Measurements from ENCODE around the gene REN.

REN gene

DNA sequence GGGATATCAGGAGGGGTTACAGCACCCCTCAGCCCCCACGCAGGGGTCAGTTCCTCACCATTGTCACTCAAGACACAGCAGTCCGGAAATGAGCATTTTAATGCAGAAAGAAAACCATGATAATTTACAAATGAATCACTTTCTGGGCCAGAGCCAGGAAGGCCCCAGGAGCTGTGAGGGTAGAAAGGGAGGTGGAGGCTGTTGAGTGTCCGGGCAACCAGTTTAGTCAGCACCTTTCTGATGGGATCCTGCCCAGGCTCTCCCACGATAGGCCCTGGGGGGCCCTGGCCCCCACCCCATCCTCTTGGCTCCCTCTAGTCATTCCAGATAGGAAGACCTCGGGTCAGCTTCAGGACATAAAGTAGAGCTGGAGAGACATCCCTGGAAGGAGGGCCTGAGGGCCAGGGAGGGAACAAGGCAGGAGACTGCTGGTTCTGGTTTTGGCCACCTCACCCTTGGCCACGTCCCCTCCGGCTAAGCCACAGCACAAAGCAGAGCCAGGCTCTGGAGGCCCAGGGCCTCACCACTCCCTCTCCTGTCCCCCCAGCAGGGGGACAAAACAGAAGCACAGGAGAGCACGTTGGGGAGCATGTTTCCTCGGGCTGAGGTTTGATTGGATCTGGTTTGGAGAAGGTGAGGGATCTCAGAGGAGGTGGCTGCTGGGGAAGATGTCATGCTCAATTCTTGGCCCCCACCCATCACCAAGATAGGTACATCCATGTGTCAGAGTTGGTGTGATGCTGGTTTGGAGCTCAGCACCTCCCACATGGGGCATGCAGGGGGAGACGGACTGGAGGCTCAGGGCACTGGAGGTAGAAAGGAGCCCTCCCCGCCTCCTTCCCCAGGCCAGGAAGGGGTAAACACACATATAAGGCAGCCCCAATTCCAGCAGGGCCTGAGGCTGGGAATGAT lies 34.9 kb downstream of the REN start:
- peak; percentile 73 for DNase-seq (ENCODE audit: low spot score)

- DNase-seq (ENCODE audit: low spot score), result no peak
Measured at GRCh38 chr1:204130178-204130577, 36.0 kb downstream of the REN start.

DNA sequence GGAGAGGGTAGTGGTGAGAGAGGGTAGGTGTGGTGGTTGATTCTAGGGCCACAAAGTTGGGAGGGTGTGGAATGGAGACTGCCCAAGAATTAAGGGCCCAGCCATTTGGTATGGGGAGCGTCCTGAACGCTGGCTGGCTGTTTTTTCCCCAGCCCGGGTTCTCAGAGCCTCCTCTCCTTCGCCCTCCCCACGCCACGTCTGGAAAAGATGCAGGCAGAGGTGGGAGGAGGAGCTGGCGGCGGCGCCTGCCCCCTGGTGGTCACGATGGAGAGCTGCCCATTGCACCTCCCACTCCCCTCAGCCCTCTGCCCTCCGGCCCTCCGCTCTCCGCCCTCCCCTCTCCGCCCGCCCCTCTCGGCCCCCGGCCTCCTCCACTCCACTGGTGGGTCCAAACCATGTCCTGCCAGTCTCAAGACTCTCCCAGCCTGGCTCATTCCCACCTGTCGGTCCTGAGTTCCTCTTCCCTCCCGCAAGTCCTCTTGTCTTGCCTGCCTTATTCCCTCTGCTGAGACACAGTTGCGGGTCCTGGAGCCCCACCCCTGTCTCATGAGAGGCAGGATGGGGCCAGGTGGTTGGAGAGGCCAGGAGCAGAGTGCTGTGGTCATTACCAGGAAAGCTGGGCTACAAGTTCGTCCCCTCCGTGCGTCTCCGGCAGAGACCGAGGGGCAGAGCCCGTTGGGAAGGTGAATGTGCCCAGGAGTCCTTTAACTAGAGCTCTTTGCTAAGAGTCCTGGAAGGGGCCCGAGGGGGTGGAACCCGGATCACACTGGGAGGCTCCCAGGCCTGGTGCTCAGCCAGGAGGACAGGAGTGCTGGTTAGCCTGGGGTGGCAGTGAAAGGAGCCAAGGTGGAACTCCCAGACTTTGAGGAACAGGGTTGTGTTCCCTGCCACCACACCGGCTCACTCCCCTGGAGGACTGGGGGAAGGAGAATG lies 36.9 kb downstream of the REN start:
- peak; percentile 52 for DNase-seq (ENCODE audit: low spot score)

DNA sequence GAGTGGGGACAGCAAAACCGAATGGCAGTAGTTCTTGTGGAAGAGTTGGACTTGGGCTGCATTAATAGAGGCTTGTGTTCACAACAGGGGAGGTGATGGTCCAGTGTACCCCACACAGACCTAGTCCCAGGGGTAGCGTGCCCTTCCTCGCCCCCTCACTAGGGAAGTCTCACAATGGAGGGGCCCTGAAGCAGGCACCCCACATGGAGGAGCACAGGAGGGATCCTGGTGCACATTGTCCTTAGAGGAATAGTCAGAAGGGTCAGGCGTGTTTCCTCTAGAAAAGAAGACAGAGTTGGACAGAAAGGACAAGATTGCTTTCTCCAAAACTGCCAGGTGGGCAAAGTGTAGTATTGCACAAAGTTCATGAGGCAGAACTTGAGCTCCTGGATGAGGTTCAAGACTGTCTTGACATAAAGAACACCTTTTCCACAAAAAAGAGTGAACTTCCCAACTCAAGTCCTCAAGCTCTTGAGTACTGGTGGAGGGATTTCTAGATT lies 37.6 kb downstream of the REN start:
- DNase-seq (ENCODE audit: low spot score), result peak; percentile 25

DNA sequence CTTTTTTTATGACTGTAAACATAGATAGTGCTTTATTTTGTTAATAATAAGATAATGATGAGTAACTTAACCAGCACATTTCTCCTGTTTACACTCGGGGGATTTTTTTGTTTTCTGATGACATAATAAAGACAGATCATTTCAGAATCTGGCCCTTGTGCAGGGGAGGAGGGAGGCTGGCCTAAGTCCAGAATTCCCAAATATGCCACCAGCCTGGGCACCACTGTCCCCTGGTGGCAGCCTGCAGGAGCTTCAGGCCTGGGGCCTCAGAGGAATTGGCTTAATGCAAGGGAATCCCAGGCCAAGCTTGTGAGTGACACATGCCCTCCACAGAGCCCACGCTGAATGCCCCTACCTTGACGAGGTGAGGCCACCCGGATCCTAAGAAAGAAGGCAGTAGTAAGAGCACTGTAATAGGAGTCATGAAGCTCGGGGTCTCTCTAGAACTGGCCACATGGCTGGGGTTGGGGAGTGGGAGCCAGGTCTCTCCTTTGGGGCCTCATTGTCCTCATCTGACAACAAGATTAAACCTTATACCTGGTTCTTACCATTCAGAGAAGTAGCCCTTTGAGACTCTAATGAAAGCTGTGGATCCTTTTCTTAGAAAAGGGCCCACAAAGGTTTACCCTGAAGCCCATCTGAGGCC lies 38.4 kb downstream of the REN start:
- peak; percentile 83 for DNase-seq (ENCODE audit: low spot score)

GRCh38 chr1:204126956-204127355 lies 39.2 kb downstream of the REN start:
- no peak for DNase-seq (ENCODE audit: low spot score)

DNA sequence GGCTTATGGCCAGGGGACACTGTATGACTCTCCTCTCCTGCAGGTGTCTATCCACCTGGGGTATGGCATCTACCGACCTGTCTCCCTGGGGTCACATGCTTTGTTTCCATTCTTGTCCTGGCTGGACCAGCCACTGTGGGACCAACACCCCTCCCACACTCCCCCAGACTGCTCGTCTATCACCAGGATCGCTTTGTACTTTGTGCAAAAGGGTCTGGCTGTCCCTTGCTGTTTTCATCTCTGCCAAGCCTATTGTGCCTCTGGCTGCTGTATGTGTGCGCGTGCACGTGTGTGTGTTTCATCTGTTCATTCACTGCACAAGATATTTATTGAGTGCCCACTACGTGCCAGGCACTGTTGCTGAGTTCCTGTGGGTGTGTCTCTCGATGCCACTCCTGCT lies 39.8 kb downstream of the REN start:
- no peak for DNase-seq (ENCODE audit: low spot score)

DNA sequence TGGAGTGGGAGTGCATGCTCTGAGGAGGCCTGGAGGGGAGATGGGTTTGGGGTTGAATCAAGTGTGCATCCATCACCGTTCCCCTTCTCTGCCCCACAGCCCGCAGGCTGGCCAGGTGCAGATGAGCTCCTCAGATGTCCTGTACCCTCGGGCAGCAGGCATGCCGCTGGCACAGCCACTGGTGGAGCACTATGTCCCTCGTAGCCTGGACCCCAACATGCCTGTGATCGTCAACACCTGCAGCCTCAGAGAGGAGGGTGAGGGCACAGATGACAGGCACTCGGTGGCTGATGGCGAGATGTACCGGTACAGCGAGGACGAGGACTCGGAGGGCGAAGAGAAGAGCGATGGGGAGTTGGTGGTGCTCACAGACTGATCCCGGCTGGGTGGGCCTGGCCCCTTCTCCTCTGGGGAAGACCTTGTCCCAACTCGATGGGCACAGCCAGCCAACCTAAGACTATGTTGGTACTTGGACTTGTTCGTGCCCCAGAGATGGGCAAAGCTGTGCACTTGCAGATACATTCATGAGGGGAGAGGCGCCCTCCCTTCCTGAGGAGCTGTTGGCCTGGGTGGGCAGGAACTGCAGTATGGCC lies 40.3 kb downstream of the REN start:
- no peak for DNase-seq (ENCODE audit: low spot score)

- no peak for DNase-seq (ENCODE audit: low spot score)
Measured at GRCh38 chr1:204124639-204125038, 41.5 kb downstream of the REN start.

DNA sequence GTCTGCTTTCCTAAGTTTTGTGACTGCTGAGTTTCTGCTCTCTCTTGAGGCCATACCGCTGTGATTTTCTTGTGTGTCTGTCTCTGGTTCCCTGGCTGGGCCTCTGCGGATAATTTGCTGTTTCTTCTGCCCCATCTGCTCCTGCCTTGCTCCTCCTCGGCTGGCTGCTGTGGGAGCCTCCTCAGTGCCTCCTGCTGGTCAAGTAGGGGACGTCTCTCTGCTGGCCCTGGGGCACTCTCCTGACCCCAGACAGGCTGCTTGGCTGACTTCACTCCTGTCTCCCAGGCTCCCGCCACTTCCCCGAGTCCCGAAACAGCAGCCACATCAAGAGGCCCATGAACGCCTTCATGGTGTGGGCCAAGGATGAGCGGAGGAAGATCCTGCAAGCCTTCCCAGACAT lies 42.8 kb downstream of the REN start:
- no peak for DNase-seq (ENCODE audit: low spot score)

- DNase-seq (ENCODE audit: low spot score), result no peak
Measured at GRCh38 chr1:204121840-204122555, 44.1 kb downstream of the REN start.

DNA sequence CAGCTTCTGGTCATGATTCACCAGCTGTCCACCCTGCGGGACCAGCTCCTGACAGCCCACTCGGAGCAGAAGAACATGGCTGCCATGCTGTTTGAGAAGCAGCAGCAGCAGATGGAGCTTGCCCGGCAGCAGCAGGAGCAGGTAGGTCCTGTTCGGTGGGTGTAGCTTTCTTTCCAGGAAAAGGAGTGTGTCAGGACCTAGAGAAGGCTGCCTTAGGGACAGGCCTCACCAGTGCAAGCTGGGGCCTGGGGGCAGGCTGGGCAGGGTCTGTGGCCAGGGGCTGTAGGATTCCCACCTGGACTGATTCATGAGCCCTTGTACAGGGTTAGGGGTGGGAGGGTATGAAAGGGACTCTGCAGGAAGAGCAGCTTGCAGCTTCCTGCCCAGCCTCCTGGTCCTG lies 49.6 kb downstream of the REN start:
- no peak for DNase-seq (ENCODE audit: low spot score)

DNA sequence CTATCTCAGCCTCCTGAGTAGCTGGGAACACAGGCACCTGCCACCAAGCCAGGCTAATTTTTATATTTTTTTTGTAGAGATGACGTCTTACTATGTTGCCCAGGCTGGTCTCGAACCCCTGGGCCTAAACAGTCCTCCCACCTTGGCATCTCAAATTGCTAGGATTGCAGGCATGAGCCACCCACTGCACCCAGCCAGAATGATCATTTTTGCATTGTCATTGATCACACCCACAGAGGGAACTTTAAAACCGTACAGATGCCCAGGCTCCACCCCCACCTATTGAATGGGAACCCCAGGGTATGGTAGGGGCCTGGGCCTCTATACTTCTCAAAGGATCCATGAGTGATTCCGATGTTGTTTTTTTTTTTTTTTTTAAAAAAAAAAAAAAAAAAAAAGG lies 51.0 kb downstream of the REN start:
- no peak for DNase-seq (ENCODE audit: low spot score)

DNA sequence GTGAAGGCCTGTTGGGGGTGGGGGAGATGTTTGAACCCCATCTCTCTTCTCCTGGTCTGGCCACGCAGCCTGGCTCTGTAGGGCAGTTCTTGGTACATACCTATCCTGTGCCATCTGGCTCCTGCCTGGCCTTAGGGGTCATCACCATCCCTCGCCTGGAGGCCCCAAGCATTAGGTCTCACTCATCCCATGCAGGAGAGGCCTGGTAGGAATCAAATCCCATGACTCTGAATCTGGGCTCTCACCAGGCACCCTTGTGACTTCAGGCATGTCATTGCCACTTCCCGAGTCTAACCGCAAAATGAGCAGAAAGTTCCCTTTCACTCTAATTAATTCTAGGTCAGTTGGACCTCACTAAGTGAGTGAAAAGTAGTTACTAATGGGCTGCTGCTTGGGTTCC lies 51.5 kb downstream of the REN start:
- DNase-seq (ENCODE audit: low spot score), result no peak

DNA sequence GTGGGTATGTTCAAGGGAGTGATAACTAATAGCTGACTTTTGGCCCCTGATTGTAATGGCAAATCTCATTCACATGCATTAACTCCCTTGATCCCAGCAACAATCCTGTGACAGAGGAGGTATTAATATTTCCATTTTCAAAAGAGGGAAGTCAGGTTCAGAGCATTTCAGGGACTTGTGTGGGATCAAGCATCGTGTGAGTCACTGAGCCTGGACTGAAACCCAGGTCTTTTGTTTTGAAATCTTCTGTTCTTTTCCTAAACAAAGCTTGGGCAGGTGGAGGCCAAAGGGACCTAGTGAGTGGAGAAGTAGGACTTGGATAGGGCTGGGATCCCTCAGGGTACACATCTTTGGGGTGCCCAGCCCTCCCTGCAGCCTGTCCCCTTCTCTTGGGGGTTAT lies 52.2 kb downstream of the REN start:
- DNase-seq (ENCODE audit: low spot score), result no peak

DNA sequence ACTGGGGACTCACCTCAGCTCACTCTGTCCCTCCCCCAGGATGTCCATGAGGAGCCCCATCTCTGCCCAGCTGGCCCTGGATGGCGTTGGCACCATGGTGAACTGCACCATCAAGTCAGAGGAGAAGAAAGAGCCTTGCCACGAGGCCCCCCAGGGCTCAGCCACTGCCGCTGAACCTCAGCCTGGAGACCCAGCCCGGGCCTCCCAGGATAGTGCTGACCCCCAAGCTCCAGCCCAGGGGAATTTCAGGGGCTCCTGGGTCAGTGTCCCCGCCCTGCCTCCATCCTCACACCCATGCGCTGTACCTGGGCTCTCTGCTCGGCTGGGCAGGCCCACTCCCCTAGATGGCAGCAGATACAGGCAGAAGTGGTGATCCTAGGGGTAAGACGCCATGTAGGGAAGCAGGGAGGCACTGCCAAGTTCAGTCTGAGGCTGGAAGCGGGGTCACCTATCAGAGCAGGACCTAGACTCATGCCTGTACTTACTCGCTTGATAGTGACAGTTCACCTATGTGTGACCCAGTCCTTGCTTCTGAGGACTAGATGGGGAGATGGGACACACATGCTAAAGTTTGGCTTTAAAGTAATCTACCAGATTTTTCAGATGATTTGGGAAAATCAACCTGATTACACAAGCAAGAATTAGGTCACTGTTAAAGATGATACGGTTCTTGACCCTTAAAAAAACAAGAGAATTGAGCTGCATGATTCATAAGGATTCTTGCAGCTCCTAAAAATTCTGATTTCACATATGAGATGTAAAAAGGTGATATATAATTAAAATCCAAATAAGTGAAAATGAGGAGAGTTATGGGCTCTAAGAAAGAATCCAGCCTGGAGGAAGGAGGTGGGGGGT lies 53.0 kb downstream of the REN start:
- DNase-seq (ENCODE audit: low spot score), result no peak

- DNase-seq (ENCODE audit: low spot score), result no peak
Measured at GRCh38 chr1:204110894-204111633, 55.1 kb downstream of the REN start.

GRCh38 chr1:204108312-204109141 lies 57.6 kb downstream of the REN start:
- no peak for DNase-seq (ENCODE audit: low spot score)

DNA sequence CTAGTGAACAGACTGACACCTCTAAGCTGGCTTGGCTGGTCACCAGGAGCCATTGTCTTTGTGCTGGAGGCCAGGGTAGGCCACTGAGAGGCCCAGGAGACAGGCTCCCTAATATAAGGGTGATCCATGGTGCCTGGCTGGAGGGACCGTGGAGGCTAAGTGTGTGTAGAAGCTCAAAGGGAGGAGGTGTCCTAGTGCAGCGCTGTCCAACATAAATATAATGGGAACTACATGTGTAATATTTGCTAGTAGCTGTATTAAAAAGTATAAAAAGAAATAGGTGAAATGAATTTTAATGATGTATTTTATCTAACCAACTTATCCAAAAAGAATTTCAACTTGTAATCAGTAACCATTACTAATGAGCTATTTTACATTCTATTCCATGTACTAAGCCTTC lies 58.2 kb downstream of the REN start:
- DNase-seq (ENCODE audit: low spot score), result no peak
